ENCODE measurements around the gene LYPLA2.

DNA sequence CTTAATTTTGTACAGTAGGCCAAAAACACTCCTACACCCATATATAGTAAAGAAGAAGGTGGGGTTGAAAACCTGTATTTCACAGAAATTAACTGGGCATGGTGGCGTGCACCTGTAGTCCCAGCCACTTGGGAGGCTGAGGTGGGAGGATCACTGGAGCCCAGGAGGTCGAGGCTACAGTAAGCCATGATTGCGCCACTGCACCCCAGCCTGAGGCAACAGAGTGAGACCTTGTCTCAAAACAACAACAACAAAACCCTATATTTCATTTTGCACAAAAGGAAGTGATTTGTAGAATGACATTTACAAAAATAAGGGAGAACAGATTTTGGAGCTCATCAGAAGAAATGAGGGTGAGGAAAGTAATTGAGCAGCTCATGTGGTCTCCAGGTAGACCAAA is 2.2 kb upstream of the LYPLA2 start:
- TF ChIP-seq, protein P1, sequence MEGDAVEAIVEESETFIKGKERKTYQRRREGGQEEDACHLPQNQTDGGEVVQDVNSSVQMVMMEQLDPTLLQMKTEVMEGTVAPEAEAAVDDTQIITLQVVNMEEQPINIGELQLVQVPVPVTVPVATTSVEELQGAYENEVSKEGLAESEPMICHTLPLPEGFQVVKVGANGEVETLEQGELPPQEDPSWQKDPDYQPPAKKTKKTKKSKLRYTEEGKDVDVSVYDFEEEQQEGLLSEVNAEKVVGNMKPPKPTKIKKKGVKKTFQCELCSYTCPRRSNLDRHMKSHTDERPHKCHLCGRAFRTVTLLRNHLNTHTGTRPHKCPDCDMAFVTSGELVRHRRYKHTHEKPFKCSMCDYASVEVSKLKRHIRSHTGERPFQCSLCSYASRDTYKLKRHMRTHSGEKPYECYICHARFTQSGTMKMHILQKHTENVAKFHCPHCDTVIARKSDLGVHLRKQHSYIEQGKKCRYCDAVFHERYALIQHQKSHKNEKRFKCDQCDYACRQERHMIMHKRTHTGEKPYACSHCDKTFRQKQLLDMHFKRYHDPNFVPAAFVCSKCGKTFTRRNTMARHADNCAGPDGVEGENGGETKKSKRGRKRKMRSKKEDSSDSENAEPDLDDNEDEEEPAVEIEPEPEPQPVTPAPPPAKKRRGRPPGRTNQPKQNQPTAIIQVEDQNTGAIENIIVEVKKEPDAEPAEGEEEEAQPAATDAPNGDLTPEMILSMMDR (IDR thresholded peaks at IDR 0.05), result no peak
- TF ChIP-seq POLR2A (IDR thresholded peaks at IDR 0.05) (no peak), EP300 (IDR thresholded peaks at IDR 0.05) (no peak)

Data from tibial nerve (tissue), 4 donors.